Islet of Langerhans (tissue), 1 donor: ENCODE data around the gene POLDIP3.
A peak's percentile ranks its signal among the peaks of the same experiment; 100 is the strongest.
"Not testable (repeated sequence)": the region's sequence is repeated elsewhere in the genome, so short reads cannot be mapped to it uniquely, and the experiment has no call there.

Experiments used
- FAIRE-seq: peaks from one replicate; lab custom pipeline; 2011; peaks lifted over from hg19 to GRCh38; lab: Jason Lieb, UNC

The POLDIP3 gene

GRCh38 chr22:42619261-42620063 lies 4.8 kb upstream of the POLDIP3 start:
- no peak for FAIRE-seq

- no peak for FAIRE-seq
Measured at GRCh38 chr22:42617155-42617983, 2.7 kb upstream of the POLDIP3 start.

DNA sequence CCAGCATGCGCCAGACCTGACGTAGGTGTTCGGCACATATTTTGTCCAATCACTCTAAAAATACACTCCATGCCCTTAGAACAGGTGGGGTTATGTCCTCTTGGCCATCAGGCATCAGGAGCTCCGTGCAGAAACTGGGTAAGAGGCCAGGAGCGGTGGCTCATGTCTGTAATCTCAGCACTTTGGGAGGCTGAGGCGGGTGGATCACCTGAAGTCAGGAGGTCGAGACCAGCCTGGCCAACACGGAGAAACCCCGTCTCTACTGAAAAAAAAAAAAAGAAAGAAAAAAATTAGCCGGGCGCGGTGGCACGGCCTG lies 1.1 kb upstream of the POLDIP3 start:
- not testable (repeated sequence) for FAIRE-seq

GRCh38 chr22:42615092-42615859 lies 593 bp upstream of the POLDIP3 start:
- peak; percentile 92 for FAIRE-seq

DNA sequence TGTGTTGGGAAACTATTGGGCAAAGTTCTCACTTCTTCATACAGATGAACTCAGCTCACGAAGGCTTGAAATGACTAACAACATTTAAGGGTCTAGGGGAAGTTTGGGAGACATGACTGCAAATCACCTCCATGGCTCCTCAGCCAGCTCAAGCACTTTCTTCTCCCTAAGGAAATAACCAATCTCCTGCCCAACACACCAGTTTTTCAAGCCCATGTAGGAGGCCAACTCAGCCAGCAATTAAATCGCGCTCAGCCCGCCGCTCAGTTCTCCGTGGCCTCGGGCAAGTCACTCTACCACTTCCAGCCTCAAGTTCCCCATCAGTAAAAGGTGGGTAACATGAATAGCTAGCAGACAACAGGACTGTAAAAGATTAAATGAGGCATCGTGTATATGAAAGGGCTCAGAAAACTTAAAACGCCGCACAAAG lies 796 bp downstream of the POLDIP3 start:
- no peak for FAIRE-seq

GRCh38 chr22:42612336-42612735 lies 2.3 kb downstream of the POLDIP3 start:
- FAIRE-seq = no peak

GRCh38 chr22:42611051-42611450 lies 3.6 kb downstream of the POLDIP3 start:
- no peak for FAIRE-seq

- FAIRE-seq = no peak
Measured at GRCh38 chr22:42610186-42610585, 4.5 kb downstream of the POLDIP3 start.

- no peak for FAIRE-seq
Measured at GRCh38 chr22:42608823-42609361, 5.8 kb downstream of the POLDIP3 start.

- no peak for FAIRE-seq
Measured at GRCh38 chr22:42608136-42608822, 6.4 kb downstream of the POLDIP3 start.

GRCh38 chr22:42607641-42608040 lies 7.0 kb downstream of the POLDIP3 start:
- not testable (repeated sequence) for FAIRE-seq

GRCh38 chr22:42604403-42604802 lies 10.3 kb downstream of the POLDIP3 start:
- FAIRE-seq = no peak

- no peak for FAIRE-seq
Measured at GRCh38 chr22:42603427-42603826, 11.3 kb downstream of the POLDIP3 start.

- FAIRE-seq = no peak
Measured at GRCh38 chr22:42602470-42602869, 12.2 kb downstream of the POLDIP3 start.

- no peak for FAIRE-seq
Measured at GRCh38 chr22:42601879-42602465, 12.7 kb downstream of the POLDIP3 start.

DNA sequence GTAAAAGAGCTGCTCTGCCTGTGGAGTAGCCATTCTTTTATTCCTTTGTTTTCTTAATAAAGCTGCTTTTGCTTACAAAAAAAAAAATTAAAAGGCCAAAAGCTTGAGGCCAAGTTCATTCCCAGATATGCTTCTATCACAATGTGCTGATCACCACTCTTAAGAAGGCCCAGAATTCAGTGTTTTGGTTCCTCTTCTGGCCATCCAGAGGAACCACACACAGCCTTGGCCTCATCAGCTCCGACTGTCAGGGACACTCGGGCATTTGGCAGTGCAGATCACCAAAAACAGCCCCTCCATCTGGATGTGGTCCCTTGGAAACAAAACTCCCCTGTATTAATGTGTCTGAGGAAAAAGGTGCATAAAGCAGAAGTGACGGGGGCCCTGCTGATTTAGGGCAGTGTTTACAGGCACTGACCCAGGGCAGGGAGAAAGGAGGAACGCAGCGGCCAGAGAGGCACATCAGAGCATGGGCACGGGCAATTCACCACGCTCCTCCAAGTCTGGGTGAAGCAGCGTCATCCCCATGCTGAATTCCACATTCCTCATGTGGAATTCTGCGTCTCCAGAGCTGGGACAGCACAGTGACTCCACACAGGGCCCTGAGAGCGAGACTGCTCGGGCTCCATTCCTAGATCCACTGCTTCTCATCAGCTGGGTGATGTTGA lies 17.7 kb downstream of the POLDIP3 start:
- FAIRE-seq = no peak

DNA sequence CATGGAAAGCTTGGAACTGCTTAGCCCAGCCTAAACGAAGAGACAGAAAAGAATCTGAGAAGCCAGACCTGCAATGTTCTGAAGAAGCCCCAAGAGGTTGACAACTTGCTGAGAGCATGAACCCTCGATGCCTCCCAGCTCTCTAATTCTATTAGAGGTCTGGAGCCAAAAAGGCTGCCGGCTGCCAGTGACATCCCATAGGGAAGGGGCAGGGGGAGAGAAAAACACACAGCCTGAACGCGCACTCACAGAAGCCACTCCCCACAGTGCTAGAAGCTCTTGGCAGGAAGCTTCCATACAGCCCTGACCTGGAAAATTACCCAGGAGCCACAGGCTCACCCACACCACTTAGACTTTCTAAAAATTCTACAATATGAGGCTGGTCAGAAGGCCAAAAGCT lies 18.3 kb downstream of the POLDIP3 start:
- FAIRE-seq = no peak

- FAIRE-seq = no peak
Measured at GRCh38 chr22:42595434-42595833, 19.2 kb downstream of the POLDIP3 start.

GRCh38 chr22:42591987-42592386 lies 22.7 kb downstream of the POLDIP3 start:
- no peak for FAIRE-seq

GRCh38 chr22:42587588-42588175 lies 27.0 kb downstream of the POLDIP3 start:
- FAIRE-seq = no peak

- FAIRE-seq = no peak
Measured at GRCh38 chr22:42586381-42586780, 28.3 kb downstream of the POLDIP3 start.
